Measurements from ENCODE around the gene DHRSX. TPM values are rescaled to one million over a fixed set of nuclear protein-coding genes. Genes with fewer than 3 reads are reported as not detected.
"Not testable (repeated sequence)": the region's sequence is repeated elsewhere in the genome, so short reads cannot be mapped to it uniquely, and the experiment has no call there.

The DHRSX gene
- total RNA-seq, 1 donor from 2014 or later: 18.5 TPM

DNA sequence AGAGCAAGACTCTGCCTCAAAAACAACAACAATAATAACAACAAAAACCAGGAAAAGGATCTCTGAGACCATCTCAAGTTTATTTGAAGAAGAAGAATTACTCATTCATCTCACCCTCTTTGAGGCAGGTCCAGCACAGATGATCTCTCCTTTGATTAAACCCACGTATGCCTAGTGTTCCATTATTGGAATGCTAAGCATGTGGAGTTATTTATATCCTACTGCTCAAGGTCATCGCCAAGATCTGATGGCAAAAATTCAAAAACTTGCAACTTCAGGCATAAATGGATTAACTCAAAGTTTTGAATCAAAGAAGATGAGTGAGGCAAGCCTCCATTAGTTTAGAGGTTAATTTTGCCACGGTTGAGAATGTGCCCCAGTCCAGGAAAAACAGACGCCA, 184.2 kb downstream of the DHRSX start:
- DNase-seq (ENCODE audit: low spot score): no peak

DNA sequence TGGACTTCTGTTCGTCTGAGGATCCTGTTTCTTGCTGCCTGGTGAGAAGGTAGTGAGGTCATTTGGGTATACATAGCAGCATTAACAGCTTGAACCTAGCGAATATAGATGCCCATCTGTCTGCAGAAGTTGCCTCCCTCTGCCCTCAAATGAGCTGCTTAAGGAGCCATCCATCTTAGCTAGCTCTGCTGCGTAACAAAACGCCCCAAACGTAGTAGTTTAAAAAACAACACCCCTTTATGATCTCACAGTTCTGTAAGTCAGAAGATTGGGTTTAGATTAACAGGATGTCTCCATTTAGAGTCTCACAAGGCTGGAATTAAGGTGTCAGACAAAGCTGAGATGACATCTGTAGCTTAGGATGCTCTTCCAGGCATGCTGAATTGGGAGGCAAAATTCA, 185.3 kb downstream of the DHRSX start:
- DNase-seq (ENCODE audit: low spot score): no peak

DNA sequence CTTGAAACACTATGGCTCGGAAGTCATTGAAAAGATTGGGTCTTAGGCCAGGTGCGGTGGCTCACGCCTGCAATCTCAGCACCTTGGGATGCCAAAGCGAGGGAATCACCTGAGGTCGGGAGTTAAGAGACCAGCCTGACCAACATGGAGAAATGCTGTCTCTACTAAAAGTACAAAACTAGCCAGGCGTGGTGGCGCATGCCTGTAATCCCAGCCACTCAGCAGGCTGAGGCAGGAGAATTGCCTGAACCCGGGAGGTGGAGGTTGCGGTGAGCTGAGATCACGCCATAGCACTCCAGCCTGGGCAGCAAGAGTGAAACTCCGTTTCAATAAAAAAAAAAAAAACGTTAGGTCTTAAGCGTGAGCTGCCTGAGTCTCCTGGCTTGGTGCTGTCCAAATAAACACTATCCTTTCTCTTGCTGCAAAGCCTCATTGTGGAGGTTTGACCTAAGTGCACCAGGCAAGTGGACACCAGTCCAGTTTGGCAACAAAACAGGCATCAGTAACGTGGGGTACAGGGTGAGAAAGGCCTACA, 185.9 kb downstream of the DHRSX start:
- no peak for DNase-seq (ENCODE audit: low spot score)

DNA sequence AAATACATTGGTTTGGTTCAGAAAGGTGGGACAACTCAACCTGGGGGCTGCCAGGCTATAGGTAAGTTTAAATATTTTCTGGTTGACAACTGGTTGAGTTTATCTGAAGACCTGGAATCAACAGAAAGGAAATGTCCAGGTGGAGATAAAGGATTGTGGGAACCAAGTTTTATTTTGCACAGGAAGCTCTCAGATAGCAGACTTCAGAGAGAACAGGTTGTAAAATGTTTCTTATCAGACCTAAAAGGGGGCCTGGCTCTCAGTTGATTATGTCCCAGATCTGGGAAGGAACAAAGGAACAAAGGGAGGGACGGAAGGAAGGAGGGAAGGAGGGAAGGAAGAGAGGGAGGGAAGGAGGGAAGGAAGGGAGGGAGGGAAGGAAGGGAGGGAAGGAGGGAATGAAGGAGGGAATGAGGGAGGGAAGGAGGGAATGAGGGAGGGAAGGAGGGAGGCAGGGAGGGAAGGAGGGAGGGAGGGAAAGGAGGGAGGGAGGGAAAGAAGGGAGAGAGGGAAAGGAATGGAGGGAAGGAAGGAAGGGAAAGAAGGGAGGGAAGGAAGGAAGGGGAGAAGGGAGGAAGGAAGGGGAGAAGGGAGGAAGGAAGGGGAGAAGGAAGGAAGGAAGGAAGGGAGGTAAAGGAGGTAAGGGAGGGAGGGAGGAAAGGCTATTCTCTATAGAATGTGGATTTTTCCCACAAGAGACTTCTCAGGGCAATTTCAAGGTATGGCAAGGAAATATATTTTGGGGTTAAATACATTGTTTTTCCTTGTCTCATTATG, 186.7 kb downstream of the DHRSX start:
- DNase-seq (ENCODE audit: low spot score): no peak

DNA sequence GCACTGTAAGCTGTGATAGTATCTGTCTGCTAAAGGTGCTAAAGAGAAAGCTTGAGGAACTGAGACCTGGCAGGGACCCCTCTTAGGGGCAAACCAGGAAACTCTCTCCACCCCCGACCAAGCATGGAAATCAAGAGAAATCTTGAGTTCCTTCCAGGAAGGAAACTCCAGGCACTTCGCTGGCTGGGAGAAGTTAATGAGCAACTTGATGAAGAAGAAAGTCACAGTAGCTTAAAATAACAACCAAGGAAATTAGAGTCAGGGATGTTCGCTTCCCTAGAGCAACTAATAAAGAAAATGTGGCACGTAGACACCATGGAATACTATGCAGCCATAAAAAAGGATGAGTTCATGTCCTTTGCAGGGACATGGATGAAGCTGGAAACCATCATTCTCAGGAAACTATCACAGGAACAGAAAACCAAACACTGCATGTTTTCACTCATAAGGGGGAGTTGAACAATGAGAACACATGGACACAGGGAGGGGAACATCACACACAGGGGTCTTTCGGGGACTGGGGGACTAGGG, 188.7 kb downstream of the DHRSX start:
- DNase-seq (ENCODE audit: low spot score): not testable (repeated sequence)

DNA sequence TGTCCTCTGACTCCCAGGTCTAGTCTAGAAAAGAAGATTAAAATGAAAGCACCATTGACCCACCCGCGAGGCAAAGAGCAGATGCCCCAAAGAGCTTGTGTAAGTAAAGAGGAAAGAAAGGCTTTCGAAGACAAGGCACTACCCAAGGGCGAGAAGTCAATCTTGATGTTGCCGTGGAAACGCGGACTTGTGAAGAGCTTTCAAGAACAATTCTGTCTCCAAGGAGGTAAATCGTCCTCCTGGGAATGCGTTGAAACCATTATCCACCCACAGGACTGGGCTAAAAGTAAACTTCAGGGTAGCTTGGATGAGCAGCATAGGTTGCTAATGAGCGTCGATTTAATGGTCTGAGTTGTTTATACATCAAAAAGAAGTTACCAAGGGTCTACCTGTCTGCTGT, 189.3 kb downstream of the DHRSX start:
- no peak for DNase-seq (ENCODE audit: low spot score)

DNA sequence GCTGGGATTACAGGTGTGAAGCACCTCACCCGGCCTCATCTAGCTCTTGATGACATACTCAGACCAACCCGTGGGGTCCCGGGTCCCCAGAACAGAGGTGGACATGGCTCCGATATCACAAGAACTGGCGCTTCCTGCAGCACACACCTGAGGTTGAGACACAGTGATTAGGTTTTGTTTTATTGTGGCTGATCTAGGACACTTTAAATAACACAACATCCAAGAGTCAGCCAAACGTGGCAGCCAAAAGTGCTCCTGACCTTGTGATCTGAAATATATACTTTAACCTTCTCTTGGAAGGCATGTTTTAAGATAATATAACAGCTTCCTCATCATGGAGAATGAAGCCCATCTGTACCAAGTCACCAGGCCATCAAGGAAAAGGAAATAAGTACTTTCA, 198.9 kb downstream of the DHRSX start:
- no peak for DNase-seq (ENCODE audit: low spot score)

DNA sequence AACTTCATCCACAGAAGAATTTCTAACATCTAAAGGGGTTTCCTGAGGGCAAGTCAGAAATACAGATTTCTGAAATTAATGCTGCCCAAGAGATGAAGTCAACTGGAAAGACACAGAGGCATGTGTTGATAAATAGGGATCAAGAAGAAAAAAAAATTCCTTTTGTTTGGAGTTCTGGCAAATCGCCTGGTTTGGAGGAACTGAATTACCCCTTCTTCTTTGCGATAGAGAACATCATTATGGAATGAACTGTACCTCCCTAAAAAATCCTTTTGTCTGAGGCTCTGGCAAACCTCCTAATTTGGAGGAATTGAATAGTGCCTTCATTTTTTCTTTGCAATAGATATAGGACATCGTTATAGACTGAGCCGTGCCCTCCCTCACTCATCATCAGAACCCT, 200.9 kb downstream of the DHRSX start:
- no peak for DNase-seq (ENCODE audit: low spot score)

DNA sequence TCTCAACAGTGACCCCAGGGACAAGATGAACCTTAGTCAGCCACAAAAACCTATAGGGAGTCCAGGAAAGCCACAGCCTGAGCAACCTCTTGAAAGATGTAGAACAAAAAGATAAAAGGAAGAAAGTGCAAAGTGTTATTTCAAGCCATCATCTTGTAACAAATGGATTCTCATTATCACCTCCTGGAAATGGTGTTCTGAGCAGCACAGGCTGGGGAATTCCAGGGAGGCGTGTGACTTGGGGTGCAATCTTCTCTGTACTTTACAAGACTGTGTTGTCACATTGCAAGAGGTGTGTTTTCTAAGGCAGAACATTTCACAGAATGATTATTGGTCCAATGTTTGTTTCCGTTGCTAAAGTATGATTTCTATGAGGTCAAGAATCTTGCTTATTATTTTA, 214.0 kb downstream of the DHRSX start:
- DNase-seq (ENCODE audit: low spot score): no peak

DNA sequence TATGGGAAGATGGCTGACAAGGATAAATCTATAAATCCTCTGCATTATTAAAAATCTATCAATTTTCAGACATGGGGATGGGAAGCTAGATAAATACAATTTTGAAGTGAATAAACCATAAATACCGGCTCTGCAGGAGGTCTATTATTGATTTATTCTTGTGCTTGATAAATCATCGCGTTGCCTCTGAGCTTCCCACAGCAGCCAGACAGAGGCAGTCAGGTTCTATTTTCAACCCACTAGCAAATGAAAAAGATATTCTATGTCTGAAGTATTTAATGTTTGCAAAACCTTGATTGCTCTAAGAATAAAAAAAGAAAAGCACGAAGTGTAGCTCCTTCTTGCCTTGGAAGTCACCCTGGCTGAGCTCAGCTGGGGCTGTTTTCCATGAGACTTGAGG, 216.2 kb downstream of the DHRSX start:
- DNase-seq (ENCODE audit: low spot score): no peak

DNA sequence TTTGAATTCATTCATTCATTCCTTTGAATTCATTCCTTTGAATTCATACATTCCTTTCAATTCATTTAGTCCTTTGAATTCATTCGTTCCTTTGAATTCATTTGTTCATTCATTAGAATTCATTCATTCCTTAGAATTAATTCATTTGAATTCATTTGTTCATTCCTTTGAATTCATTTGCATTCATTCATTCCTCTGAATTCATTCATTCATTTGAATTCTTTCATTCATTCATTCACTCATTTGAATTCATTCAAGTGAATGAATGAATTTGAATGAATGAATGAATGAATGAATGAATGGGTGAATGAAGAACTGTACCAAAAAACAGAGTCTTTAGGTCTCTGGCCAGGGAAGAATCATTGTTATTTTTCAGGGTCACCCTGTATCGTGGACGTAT, 216.6 kb downstream of the DHRSX start:
- no peak for DNase-seq (ENCODE audit: low spot score)

DNA sequence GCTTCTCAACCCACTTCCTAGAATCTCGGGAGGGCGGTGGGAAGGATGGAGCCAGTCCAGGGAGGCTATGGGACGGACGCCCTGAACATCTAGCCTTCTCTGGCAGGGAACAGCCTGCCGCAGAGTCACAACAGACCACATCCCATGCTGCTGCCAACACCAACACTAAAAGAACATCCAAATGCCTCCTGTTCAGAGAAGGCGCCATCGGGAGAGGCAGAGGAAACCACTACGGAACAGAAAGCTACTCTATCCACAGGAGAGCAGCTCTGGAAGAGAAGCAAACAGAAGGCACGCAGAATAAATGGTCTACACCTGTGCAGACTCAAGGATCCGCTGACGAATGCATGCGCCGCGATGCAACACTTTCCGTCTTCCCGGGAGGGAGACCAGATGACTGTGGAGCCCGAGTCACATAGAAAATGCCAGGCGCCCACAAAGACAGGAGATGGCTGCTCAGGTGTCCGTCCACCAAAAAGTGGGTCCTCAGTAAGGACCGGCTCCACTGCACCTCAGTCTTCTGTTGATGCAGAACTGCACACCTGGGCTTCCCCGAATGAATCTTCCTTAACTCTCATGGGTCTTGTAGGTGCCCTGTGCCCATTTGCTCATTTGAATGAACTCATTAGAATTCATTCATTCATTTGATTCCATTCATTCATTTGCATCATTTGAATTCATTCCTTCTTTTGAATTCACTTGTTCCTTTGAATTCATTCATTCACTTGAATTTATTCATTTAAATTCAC, 217.5 kb downstream of the DHRSX start:
- DNase-seq (ENCODE audit: low spot score): no peak

DNA sequence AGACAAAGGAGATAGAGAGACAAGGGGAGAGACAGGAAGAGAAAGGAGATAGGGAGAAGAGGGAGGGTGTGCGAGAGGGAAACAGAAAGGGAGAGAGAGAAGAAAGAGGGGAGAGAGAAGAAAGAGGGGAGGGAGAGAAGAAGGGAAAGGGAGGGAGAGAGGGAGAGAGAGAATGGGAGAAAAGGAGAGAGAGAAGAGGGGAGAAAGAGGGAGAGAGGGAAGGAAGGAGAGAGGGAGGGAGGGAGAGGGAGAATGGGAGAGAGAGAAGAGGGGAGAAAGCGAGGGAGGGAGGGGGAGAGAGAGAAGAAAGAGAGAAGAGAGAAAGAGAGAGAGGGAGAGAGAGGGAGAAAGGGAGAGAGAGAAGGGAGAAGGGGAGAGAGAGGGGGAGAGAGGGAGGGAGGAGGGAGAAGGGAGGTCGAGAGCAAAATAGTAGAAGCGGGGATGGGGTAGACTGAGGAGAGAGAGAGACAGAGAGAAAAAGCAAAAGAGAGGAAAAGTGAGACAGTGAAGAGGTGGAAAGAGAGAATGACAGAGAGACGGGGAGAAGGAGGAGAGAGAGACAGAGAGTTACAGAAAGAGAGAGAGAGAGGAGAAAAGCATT, 218.2 kb downstream of the DHRSX start:
- no peak for DNase-seq (ENCODE audit: low spot score)

DNA sequence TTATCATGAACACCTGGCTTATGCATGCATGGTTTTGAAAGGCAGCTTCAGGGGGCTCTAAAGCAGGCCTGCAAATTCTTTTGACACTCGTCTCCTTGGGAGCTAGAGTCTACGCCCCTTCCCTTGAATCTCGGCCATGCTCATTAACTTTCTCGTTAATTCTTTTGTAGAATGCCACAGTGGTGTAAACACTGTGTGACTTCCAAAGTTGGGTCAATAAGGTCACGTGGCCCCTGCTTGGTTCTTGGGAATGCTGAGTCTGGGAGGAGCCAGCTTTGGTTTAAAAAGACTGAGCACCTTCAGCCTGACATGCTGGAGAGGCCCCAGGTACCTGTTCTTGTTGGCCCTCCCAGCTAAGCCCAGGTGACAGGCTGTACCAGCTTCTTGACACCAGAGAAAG, 228.4 kb downstream of the DHRSX start:
- no peak for DNase-seq (ENCODE audit: low spot score)

DNA sequence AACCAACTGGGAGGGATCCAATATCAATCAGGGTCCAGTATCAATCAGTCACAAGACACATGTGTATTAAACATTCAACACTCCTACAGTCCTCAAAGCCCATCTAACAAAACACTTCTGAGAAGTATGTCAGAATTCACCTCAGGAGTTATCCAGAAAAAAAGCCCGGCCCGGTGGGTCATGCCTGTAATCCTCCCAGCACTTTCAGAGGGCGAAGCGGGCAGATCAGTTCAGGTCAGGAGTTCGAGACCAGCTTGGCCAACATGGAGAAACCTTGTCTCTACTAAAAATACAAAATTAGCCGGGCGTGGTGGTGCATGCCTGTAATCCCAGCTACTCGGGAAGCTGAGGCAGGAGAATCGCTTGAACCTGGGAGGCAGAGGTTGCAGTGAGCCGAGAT, 229.2 kb downstream of the DHRSX start:
- not testable (repeated sequence) for DNase-seq (ENCODE audit: low spot score)

DNA sequence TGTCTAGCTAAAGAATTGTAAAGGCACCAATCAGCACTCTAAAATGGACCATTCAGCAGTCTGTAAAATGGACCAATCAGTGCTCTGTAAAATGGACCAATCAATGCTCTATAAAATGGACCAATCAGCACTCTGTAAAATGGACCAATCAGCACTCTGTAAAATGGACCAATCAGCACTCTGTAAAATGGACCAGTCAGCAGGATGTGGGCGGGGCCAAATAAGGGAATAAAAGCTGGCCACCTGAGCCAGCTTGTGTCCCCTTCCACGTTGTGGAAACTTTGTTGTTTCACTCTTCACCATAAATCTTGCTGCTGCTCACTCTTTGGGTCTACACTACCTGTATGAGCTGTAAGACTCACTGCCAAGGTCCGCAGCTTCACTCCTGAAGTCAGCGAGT, 230.0 kb downstream of the DHRSX start:
- not testable (repeated sequence) for DNase-seq (ENCODE audit: low spot score)

DNA sequence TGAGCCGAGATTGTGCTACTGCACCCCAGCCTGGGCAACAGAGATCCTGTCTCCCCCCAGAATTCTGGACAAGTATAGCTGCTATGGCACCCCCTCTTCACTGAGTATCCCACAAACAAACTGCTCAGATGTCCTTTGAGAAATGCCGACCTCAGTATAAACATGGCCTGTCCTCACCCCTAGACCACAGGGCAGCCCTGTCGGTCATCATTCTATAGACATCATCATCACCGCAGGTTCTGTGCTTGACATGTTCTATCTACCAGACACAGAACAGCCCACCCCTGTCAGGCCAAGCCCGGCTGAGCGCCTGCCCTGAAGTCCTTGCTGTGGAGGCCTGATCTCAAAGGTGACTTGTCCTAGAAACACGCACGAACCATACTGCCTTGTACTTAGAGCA, 232.9 kb downstream of the DHRSX start:
- no peak for DNase-seq (ENCODE audit: low spot score)

DNA sequence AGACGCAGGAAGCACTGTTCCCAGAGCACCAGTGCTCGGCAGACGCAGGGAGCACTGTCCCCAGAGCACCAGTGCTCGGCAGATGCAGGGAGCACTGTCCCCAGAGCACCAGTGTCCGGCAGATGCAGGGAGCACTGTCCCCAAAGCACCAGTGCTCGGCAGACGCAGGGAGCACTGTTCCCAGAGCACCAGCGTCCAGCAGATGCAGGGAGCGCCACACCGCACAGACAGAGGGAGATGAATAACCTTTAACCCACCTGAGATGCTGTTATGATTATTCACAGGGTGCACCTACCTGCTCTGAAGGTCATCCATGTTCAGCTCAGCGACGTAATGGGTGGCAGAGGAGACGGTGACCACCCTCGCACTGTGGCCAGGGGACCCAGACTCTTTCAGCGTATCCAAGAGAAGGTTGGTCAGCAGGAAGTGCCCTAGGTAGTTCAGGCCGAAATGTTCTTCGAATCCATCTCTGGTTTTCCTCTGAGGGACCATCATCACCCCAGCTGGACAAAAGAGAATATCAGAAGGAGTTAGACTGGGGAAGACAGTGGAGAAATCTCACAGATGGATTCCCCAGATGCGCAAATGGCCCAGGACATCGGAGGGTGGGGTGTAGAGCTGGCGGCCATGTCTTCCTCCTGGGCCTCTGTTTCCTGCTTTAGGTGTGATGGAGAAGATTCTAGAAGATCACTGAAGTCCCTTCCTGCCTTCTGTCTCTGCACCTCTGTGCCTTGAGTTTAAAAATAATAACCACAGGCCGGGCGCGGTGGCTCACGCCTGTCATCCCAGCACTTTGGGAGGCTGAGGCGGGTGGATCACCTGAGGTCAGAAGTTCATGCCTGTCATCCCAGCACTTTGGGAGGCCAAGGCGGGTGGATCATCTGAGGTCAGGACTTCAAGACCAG, 234.1 kb downstream of the DHRSX start:
- no peak for DNase-seq (ENCODE audit: low spot score)

DNA sequence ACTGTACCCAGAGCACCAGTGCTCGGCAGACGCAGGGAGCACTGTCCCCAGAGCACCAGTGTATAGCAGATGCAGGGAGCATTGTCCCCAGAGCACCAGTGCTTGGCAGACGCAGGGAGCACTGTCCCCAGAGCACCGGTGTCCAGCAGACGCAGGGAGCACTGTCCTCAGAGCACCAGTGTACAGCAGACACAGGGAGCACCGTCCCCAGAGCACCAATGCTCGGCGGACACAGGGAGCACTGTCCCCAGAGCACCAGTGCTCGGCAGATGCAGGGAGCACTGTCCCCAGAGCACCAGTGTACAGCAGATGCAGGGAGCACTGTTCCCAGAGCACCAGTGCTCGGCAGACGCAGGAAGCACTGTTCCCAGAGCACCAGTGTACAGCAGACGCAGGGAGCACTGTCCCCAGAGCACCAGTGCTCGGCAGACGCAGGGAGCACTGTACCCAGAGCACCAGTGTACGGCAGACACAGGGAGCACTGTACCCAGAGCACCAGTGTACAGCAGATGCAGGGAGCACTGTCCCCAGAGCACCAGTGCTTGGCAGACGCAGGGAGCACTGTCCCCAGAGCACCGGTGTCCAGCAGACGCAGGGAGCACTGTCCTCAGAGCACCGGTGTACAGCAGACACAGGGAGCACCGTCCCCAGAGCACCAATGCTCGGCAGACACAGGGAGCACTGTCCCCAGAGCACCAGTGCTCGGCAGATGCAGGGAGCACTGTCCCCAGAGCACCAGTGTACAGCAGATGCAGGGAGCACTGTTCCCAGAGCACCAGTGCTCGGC, 234.9 kb downstream of the DHRSX start:
- DNase-seq (ENCODE audit: low spot score): not testable (repeated sequence)

DNA sequence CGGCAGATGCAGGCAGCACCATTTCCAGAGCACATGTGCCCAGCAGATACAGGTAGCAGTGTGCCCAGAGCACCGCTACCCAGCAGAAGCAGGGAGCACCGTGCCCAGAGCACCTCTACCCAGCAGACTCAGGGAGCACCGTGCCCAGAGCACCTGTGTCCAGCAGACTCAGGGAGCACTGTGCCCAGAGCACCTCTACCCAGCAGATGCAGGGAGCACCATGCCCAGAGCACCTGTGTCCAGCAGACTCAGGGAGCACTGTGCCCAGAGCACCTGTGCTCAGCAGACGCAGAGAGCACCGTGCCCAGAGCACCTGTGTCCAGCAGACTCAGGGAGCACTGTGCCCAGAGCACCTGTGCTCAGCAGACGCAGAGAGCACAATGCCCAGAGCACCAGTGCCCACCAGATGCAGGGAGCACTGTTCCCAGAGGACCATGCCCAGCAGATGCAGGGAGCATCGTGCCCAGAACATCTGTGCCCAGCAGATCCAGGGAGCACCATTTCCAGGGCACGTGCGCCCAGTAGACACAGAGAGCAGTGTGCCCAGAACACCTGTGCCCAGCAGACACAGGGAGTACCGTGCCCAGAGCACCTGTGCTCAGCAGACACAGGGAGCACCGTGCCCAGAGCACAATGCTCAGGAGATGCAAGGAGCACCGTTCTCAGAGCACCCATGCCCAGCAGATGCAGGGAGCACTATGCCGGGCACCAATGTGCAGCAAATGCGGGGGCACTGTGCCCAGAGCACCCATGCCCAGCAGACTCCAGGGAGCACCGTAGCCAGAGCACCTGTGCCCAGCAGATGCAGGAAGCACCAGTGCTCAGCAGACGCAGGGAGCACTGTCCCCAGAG, 236.4 kb downstream of the DHRSX start:
- no peak for DNase-seq (ENCODE audit: low spot score)

All from ureter (tissue), 1 donor.